Prostate gland (tissue), 2 donors: ENCODE results near the gene TROAP. TPM values are rescaled to one million over a fixed set of nuclear protein-coding genes. Genes with fewer than 3 reads are reported as not detected.
"Not testable (repeated sequence)": the region's sequence is repeated elsewhere in the genome, so short reads cannot be mapped to it uniquely, and the experiment has no call there.

Source experiments
- DNase-seq: peaks from one replicate; pipeline ENCODE4 v3.0.0-alpha.2; 2019; ENCODE audit warnings: low spot score
- H3K27ac ChIP-seq, 2 donors: fragments of 200-600 bp; sonication (generic); 2 replicates each; pipeline ENCODE4 v1.5.1; 2017 to 2019
- H3K27me3 ChIP-seq: fragments of 200-600 bp; sonication (generic); replicated peaks from 2 replicates; pipeline ENCODE4 v1.5.1; 2019; ENCODE audit not compliant: insufficient read depth
- H3K36me3 ChIP-seq, 2 donors: fragments of 200-600 bp; sonication (generic); 1 replicate in 1 of 2; 2 replicates in 1 of 2; pipeline versions ENCODE4 v1.5.1 to v1.8.1; 2017 to 2019
- H3K4me1 ChIP-seq: fragments of 200-600 bp; sonication (generic); replicated peaks from 2 replicates; pipeline ENCODE4 v1.5.1; 2019
- H3K4me3 ChIP-seq, 2 donors: fragments of 200-600 bp; sonication (generic); 2 replicates each; pipeline ENCODE4 v1.5.1; 2017 to 2019
- H3K9me3 ChIP-seq: fragments of 200-600 bp; sonication (generic); 2 replicates; pipeline ENCODE4 v1.5.1; 2017
- POLR2A ChIP-seq: fragments of 450-650 bp; IDR thresholded peaks from one replicate; pipeline ENCODE4 v1.6.1; 2016; ENCODE audit warnings: antibody characterized with exemption, mild to moderate bottlenecking
- POLR2AphosphoS5 ChIP-seq: sonication (generic); formaldehyde crosslinking; IDR thresholded peaks from one replicate; pipeline ENCODE4 v1.6.1; 2017; ENCODE audit warnings: antibody characterized with exemption
- WGBS: methylation state at CpG from one replicate; pipeline ENCODE4 v1.1.5; 2018; 5-methylcytosine and 5-hydroxymethylcytosine counted together
- intact Hi-C: fragments of 100-400 bp; cut with DNase I; formaldehyde crosslinking; loops from one replicate; pipeline ENCODE4 v1.14.2; 2022
- total RNA-seq, 2 donors: library from RNA; depleted of rRNA; stranded (reverse); fragments of >200 nt; gene quantifications; one replicate each; pipeline ENCODE4 v1.1.0, GENCODE V29; 2016
- TF ChIP-seq, protein P1 (sequence below), 4 experiments: fragments of 200-600 bp in 2 of 4; fragments of 450-650 bp in 2 of 4; sonication (generic) in 2 of 4; IDR thresholded peaks; 1 replicate in 3 of 4; 2 replicates in 1 of 4; pipeline ENCODE4 v1.5.1; 2016 to 2019; ENCODE audit warnings: antibody characterized with exemption in 4 of 4, mild to moderate bottlenecking in 2 of 4, moderate library complexity in 2 of 4

TROAP gene
- total RNA-seq, 2 donors from 2014 or later, result 0.46 to 5.2 TPM

GRCh38 chr12:49314811-49315210, 8.2 kb upstream of the TROAP start:
- Histone ChIP-seq H3K4me3 (no peak overlapping the region), H3K27me3 (no peaks in the 10 kb centered on the region), H3K4me1 (no peaks in the 10 kb centered on the region), H3K9me3 (no peaks in the 10 kb centered on the region), H3K27ac (no peak overlapping the region), H3K36me3 (no peaks in the 10 kb centered on the region)
- no peak for DNase-seq
- 82% methylated on average over 1 of the region's 1 CpG for WGBS
- intact Hi-C loops, result no loop called here
- TF ChIP-seq, protein P1, sequence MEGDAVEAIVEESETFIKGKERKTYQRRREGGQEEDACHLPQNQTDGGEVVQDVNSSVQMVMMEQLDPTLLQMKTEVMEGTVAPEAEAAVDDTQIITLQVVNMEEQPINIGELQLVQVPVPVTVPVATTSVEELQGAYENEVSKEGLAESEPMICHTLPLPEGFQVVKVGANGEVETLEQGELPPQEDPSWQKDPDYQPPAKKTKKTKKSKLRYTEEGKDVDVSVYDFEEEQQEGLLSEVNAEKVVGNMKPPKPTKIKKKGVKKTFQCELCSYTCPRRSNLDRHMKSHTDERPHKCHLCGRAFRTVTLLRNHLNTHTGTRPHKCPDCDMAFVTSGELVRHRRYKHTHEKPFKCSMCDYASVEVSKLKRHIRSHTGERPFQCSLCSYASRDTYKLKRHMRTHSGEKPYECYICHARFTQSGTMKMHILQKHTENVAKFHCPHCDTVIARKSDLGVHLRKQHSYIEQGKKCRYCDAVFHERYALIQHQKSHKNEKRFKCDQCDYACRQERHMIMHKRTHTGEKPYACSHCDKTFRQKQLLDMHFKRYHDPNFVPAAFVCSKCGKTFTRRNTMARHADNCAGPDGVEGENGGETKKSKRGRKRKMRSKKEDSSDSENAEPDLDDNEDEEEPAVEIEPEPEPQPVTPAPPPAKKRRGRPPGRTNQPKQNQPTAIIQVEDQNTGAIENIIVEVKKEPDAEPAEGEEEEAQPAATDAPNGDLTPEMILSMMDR (IDR thresholded peaks at IDR 0.05), result no peak
- TF ChIP-seq POLR2A, result no peak
- no peak for TF ChIP-seq POLR2AphosphoS5

- DNase-seq, H3K27ac ChIP-seq, H3K4me1 ChIP-seq, H3K4me3 ChIP-seq, intact Hi-C loops, H3K27me3 ChIP-seq, H3K36me3 ChIP-seq, H3K9me3 ChIP-seq: not testable (repeated sequence)
- WGBS, result 92% methylated on average over 10 of the region's 10 CpGs
Observed at GRCh38 chr12:49317118-49317517, 5.9 kb upstream of the TROAP start.

DNA sequence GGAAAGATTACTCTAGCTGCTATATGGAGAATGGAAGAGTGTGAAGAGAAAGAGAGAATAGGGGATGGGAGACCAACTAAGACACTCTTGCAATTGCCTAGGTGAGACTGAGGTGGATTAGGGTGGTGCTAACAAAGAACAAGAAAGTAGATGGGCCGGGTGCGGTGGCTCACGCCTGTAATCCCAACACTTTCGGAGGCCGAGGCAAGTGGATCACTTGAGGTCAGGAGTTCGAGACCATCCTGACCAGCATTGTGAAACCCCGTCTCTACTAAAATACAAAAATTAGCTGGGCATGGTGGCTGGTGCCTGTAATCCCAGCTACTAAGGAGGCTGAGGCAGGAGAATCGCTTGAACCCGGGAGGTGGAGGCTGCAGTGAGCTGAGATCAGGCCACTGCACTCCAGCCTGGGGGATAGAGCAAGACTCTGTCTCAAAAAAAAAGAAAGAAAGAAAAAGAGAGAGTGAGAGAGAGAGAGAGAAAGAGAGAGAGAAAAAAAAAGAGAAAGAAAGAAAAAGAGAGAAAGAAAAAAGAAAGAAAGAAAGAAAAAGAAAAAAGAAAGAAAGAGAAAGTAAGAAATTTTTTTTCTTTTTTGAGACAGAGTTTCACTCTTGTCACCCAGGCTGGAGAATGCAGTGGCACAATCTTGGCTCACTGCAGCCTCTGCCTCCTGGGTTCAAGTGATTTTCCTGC, 2.5 kb upstream of the TROAP start:
- intact Hi-C loops, H3K4me1 ChIP-seq, H3K9me3 ChIP-seq, DNase-seq, H3K27ac ChIP-seq, H3K4me3 ChIP-seq, H3K27me3 ChIP-seq, H3K36me3 ChIP-seq: not testable (repeated sequence)
- 92% methylated on average over 9 of the region's 9 CpGs for WGBS

DNA sequence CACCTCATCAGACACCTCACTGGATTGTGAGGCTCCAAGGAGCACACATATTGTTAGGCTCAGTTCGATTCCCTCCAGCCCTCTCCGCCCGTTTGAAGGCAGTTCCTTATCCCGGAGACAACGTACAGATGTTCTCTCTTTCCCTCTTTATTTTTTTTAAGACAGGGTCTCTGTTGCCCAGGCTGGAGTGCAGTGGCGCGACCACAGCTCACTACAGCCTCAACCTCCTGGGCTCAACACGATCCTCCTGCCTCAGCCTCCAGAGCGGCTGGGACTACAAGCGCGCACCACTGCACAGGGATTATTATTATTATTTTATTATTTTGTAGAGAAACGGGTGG, 718 bp upstream of the TROAP start:
- 42% methylated on average over 12 of the region's 12 CpGs for WGBS

GRCh38 chr12:49323524-49324097, 556 bp downstream of the TROAP start:
- no peak overlapping the region for H3K27ac ChIP-seq
- no peaks in the 10 kb centered on the region for H3K4me1 ChIP-seq
- no peaks in the 10 kb centered on the region for H3K27me3 ChIP-seq
- TF ChIP-seq POLR2A (no peak), POLR2AphosphoS5 (no peak)
- TF ChIP-seq, protein P1 (IDR thresholded peaks at IDR 0.05), result no peak
- intact Hi-C loops, result no loop called here
- peak overlapping the region; percentile 44 to 46 for H3K4me3 ChIP-seq
- 9% methylated on average over 19 of the region's 19 CpGs for WGBS
- H3K36me3 ChIP-seq, result no peaks in the 10 kb centered on the region
- no peak for DNase-seq
- no peaks in the 10 kb centered on the region for H3K9me3 ChIP-seq

More for the DNA sequence above, 718 bp upstream of the TROAP start:
- no peak for TF ChIP-seq POLR2AphosphoS5
- TF ChIP-seq POLR2A, result no peak
- TF ChIP-seq, protein P1 (IDR thresholded peaks at IDR 0.05), result no peak
- peak overlapping the region; percentile 36 to 48 for H3K27ac ChIP-seq
- no peaks in the 10 kb centered on the region for H3K9me3 ChIP-seq
- peak overlapping the region; percentile 44 to 46 for H3K4me3 ChIP-seq
- intact Hi-C loops, result no loop called here
- H3K27me3 ChIP-seq, result no peaks in the 10 kb centered on the region
- H3K36me3 ChIP-seq, result no peaks in the 10 kb centered on the region
- no peak for DNase-seq
- no peaks in the 10 kb centered on the region for H3K4me1 ChIP-seq

DNA sequence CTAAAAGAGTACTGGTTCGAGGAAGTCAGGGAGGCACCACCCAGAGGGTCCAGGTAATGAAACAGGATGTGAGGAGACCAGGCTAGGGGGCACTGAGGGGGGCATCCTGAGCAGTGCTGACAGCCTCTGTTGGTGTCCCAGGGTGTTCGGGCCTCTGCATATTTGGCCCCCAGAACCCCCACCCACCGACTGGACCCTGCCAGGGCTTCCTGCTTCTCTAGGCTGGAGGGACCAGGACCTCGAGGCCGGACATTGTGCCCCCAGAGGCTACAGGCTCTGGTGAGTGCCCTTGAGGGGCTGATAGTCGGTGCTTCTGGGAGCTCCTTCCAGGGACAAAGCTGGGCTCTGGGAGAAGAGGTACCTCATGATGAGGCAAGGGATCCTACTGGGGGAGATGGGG, 2.6 kb downstream of the TROAP start:
- 94% methylated on average over 6 of the region's 6 CpGs for WGBS
- Histone ChIP-seq H3K36me3 (no peaks in the 10 kb centered on the region), H3K27ac (no peak overlapping the region), H3K4me3 (no peak overlapping the region), H3K4me1 (no peaks in the 10 kb centered on the region), H3K9me3 (no peaks in the 10 kb centered on the region), H3K27me3 (no peaks in the 10 kb centered on the region)
- TF ChIP-seq POLR2AphosphoS5 (no peak), POLR2A (no peak)
- TF ChIP-seq, protein P1 (IDR thresholded peaks at IDR 0.05), result no peak
- no peak for DNase-seq
- intact Hi-C loops, result no loop called here
